IMR-90 (cell line): ENCODE results near the gene DRAXIN. TPM values are rescaled to one million over a fixed set of nuclear protein-coding genes. Genes with fewer than 3 reads are reported as not detected.

ENCODE experiments used
- ATAC-seq: fragments of 200-7000 bp; cut with Tn5 transposase; 2 replicates; pipeline ENCODE4 v1.9.1; 2020; ENCODE audit warnings: low read depth, mild to moderate bottlenecking, moderate library complexity
- BruUV-seq: library from RNA; stranded (reverse); fragments of 400-500 nt; replicated peaks from 2 replicates; lab custom pipeline; 2021; lab: Mats Ljungman, UMichigan
- CTCF ChIA-PET: fragments of 300-600 bp; formaldehyde crosslinking; extraction: SDS; loops from one replicate; lab custom pipeline; 2021; ENCODE audit warnings: antibody characterized with exemption; lab: Yijun Ruan, JAX
- POLR2A ChIA-PET: fragments of 300-600 bp; sonication (Branson Sonifier 250); formaldehyde crosslinking; loops from one replicate; lab custom pipeline; 2022; ENCODE audit warnings: antibody characterized with exemption; ENCODE audit not compliant: unreplicated experiment; lab: Charles Lee
- DNase-seq: peaks from one replicate; pipeline ENCODE4 v3.0.0; 2013
- H2AFZ ChIP-seq: replicated peaks from 2 replicates; pipeline ENCODE3; 2013; ENCODE audit warnings: low read length, mild to moderate bottlenecking; ENCODE audit not compliant: poor library complexity
- H2AK5ac ChIP-seq: 2 replicates; pipeline ENCODE4 v1.6.1; 2013; ENCODE audit warnings: low read depth, low read length, inconsistent platforms
- H2AK9ac ChIP-seq: replicated peaks from 2 replicates; pipeline ENCODE3; 2013; ENCODE audit warnings: mild to moderate bottlenecking, low read depth, low read length, moderate library complexity; ENCODE audit not compliant: poor library complexity
- H2BK120ac ChIP-seq: 2 replicates; pipeline ENCODE4 v1.6.1; 2013; ENCODE audit warnings: low read depth, low read length, inconsistent platforms
- H2BK15ac ChIP-seq: 3 replicates; pipeline ENCODE4 v1.6.1; 2013; ENCODE audit warnings: low read depth, low read length, inconsistent platforms
- H2BK20ac ChIP-seq: 2 replicates; pipeline ENCODE4 v1.6.1; 2013; ENCODE audit warnings: low read depth, mild to moderate bottlenecking, inconsistent platforms, low read length, moderate library complexity
- H2BK5ac ChIP-seq: 2 replicates; pipeline ENCODE4 v1.6.1; 2013; ENCODE audit warnings: mild to moderate bottlenecking, low read depth, low read length, inconsistent platforms; ENCODE audit not compliant: poor library complexity, severe bottlenecking
- H3K14ac ChIP-seq: replicated peaks from 2 replicates; pipeline ENCODE4 v1.6.1; 2013; ENCODE audit warnings: low read depth, low read length, inconsistent platforms
- H3K18ac ChIP-seq: 2 replicates; pipeline ENCODE4 v1.6.1; 2013; ENCODE audit warnings: low read depth, low read length, control low read depth
- H3K23ac ChIP-seq: 2 replicates; pipeline ENCODE4 v1.6.1; 2013; ENCODE audit warnings: low read depth, low read length, inconsistent platforms
- H3K27ac ChIP-seq: 2 replicates; pipeline ENCODE4 v1.5.1; 2013; ENCODE audit warnings: mild to moderate bottlenecking, control low read depth, low read length; ENCODE audit not compliant: insufficient read depth
- H3K27me3 ChIP-seq: 2 replicates; pipeline ENCODE4 v1.6.1; 2013; ENCODE audit warnings: low read length; ENCODE audit not compliant: control insufficient read depth, insufficient read depth
- H3K36me3 ChIP-seq: 2 replicates; pipeline ENCODE4 v1.6.1; 2013; ENCODE audit warnings: low read length, mixed read lengths; ENCODE audit not compliant: control insufficient read depth, insufficient read depth
- H3K4ac ChIP-seq: 2 replicates; pipeline ENCODE4 v1.6.1; 2013; ENCODE audit warnings: low read depth, low read length, inconsistent platforms
- H3K4me1 ChIP-seq: 2 replicates; pipeline ENCODE4 v1.6.1; 2013; ENCODE audit warnings: low read length, mixed read lengths; ENCODE audit not compliant: control insufficient read depth, insufficient read depth
- H3K4me2 ChIP-seq: 2 replicates; pipeline ENCODE4 v1.6.1; 2013; ENCODE audit warnings: low read depth, mild to moderate bottlenecking, control low read depth, low read length, moderate library complexity
- H3K4me3 ChIP-seq: 2 replicates; pipeline ENCODE4 v1.5.1; 2013; ENCODE audit warnings: low read depth, mild to moderate bottlenecking, control low read depth, low read length, moderate library complexity; ENCODE audit not compliant: insufficient read depth
- H3K56ac ChIP-seq: 2 replicates; pipeline ENCODE4 v1.6.1; 2013; ENCODE audit warnings: low read length, inconsistent platforms; ENCODE audit not compliant: insufficient read depth; ENCODE audit errors: extremely low read depth
- H3K79me1 ChIP-seq, 2 experiments: 2 replicates each; pipeline ENCODE4 v1.6.1; 2013; ENCODE audit warnings: low read length in 2 of 2, inconsistent platforms in 1 of 2, low read depth in 1 of 2
- H3K9ac ChIP-seq: 2 replicates; pipeline ENCODE4 v1.6.1; 2013; ENCODE audit warnings: low read depth, low read length, control low read depth
- H3K9me1 ChIP-seq: 2 replicates; pipeline ENCODE4 v1.6.1; 2013; ENCODE audit warnings: low read length, inconsistent platforms; ENCODE audit not compliant: insufficient read depth
- H3K9me3 ChIP-seq: 2 replicates; pipeline ENCODE4 v1.6.1; 2013; ENCODE audit warnings: low read length; ENCODE audit not compliant: control insufficient read depth, insufficient read depth
- H4K20me1 ChIP-seq: 2 replicates; pipeline ENCODE4 v1.6.1; 2013; ENCODE audit warnings: low read length, inconsistent platforms; ENCODE audit not compliant: insufficient read depth
- H4K5ac ChIP-seq: 2 replicates; pipeline ENCODE4 v1.6.1; 2013; ENCODE audit warnings: mild to moderate bottlenecking, low read depth, low read length, control low read depth
- H4K8ac ChIP-seq, 2 experiments: 2 replicates each; pipeline ENCODE4 v1.6.1; 2013; ENCODE audit warnings: low read depth in 2 of 2, low read length in 2 of 2, control low read depth in 1 of 2, inconsistent platforms in 1 of 2
- H4K91ac ChIP-seq: 2 replicates; pipeline ENCODE4 v1.6.1; 2013; ENCODE audit warnings: low read depth, low read length, inconsistent platforms; ENCODE audit not compliant: insufficient read depth
- BHLHE40 ChIP-seq: fragments of 150-350 bp; IDR thresholded peaks from 2 replicates; pipeline ENCODE4 v1.6.1; 2016; ENCODE audit warnings: mild to moderate bottlenecking, low read depth, low read length
- CEBPB ChIP-seq: IDR thresholded peaks from 2 replicates; pipeline ENCODE4 v1.6.1; 2012; ENCODE audit warnings: low read depth, low read length, improper control_type of control experiment
- CHD1 ChIP-seq: IDR thresholded peaks from 2 replicates; pipeline ENCODE4 v1.6.1; 2012; ENCODE audit warnings: low read depth, low read length, improper control_type of control experiment
- FOS ChIP-seq: fragments of 150-350 bp; IDR thresholded peaks from 2 replicates; pipeline ENCODE4 v1.6.1; 2016; ENCODE audit warnings: low read depth, low read length
- MAFK ChIP-seq: IDR thresholded peaks from 2 replicates; pipeline ENCODE4 v1.6.1; 2012; ENCODE audit warnings: low read depth, low read length, improper control_type of control experiment
- MAZ ChIP-seq: IDR thresholded peaks from 2 replicates; pipeline ENCODE4 v1.6.1; 2012; ENCODE audit warnings: low read depth, mild to moderate bottlenecking, low read length, improper control_type of control experiment, moderate library complexity, borderline replicate concordance
- NFE2L2 ChIP-seq: fragments of 150-350 bp; IDR thresholded peaks from 2 replicates; pipeline ENCODE4 v1.6.1; 2016; ENCODE audit warnings: low read depth, mild to moderate bottlenecking, low read length
- POLR2A ChIP-seq: IDR thresholded peaks from 2 replicates; pipeline ENCODE4 v1.6.1; 2012; ENCODE audit warnings: mild to moderate bottlenecking, low read depth, low read length
- RFX5 ChIP-seq: IDR thresholded peaks from 2 replicates; pipeline ENCODE4 v1.8.0; 2012; ENCODE audit warnings: low read depth, mild to moderate bottlenecking, low read length, moderate library complexity
- SMC3 ChIP-seq: fragments of 150-350 bp; IDR thresholded peaks from 2 replicates; pipeline ENCODE4 v1.6.1; 2016; ENCODE audit warnings: low read depth, mild to moderate bottlenecking, antibody characterized with exemption, low read length, moderate library complexity
- WGBS, 2 experiments: methylation state at CpG; one replicate each; pipeline versions ENCODE4 v1.1.5 to v1.1.7; 2013; ENCODE audit warnings: missing lambda C conversion rate in 2 of 2; ENCODE audit not compliant: insufficient read length in 1 of 2; ENCODE audit errors: extremely low coverage in 2 of 2; 5-methylcytosine and 5-hydroxymethylcytosine counted together
- dilution Hi-C: fragments of 300-500 bp; cut with HindIII; formaldehyde crosslinking; loops from one replicate; pipeline ENCODE4 v1.14.3; 2018; ENCODE audit warnings: low sequenced_read_pairs; ENCODE audit not compliant: unreplicated experiment
- in situ Hi-C: fragments of 300-500 bp; cut with MboI; formaldehyde crosslinking; loops from 3 replicates; pipeline ENCODE4 v1.14.3; 2019; ENCODE audit warnings: low sequenced_read_pairs, inconsistent platforms, mixed read lengths
- intact Hi-C: fragments of 100-400 bp; cut with micrococcal nuclease; formaldehyde crosslinking; loops from 2 replicates; pipeline ENCODE4 v1.10.0; 2022
- polyA plus RNA-seq, 3 experiments: library from polyadenylated mRNA; depleted of rRNA; stranded (reverse); fragments of >200 nt; gene quantifications; 2 replicates each; pipeline ENCODE4 v1.2.3, GENCODE V29; 2012; ENCODE audit warnings: low replicate concordance in 1 of 3
- total RNA-seq: library from RNA; depleted of rRNA; stranded (reverse); fragments of >200 nt; gene quantifications from 2 replicates; pipeline ENCODE4 v1.2.3, GENCODE V29; 2012
- TF ChIP-seq, protein P1 (sequence below): fragments of 150-350 bp; IDR thresholded peaks from 2 replicates; pipeline ENCODE4 v1.6.1; 2017; ENCODE audit warnings: mild to moderate bottlenecking, antibody characterized with exemption, low read length, low read depth
- TF ChIP-seq, protein P2 (sequence below): fragments of 150-350 bp; IDR thresholded peaks from 2 replicates; pipeline ENCODE4 v1.6.1; 2016; ENCODE audit warnings: low read depth, mild to moderate bottlenecking, low read length, moderate library complexity, borderline replicate concordance

The DRAXIN gene
- total and polyA plus RNA-seq, 2 of the 4 experiments (the other 2 are of a cell fraction): under 0.01 to 0.02 TPM

DNA sequence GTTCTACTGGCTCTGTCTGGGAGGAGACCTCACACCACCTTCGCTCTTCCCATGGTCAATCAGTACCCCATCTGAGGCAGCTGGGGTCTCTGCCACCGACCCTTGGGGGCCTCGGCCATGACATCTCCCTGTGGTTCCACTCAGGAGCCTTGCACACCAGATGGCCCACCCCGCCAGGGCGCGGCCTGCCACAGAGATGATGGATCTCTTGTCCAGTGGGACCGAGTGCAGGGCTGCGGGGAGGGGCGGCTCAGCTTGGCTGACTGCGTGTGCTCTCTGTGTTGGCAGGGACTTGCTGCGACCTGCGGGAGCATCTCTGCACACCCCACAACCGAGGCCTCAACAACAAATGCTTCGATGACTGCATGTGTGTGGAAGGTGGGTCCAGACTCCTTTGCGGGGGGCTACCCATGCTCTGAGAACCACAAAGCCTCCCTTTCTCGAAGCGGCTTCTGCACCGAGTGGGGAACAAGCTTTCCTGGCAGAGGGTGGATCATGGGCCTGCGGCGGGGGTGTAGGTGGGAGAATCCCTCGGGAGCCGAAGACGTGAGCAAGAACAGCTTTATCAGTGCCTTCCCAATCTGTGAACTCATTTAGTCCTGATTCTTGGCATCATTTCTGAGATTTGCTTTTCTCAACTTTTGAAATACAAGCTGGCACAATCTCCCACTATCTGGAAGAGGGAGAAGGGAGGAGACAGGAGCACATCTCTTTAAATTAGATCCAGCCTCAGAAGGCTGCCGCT is 23.5 kb downstream of the DRAXIN start:
- Histone ChIP-seq H3K23ac (no peak overlapping the region), H3K18ac (no peak overlapping the region), H4K8ac (no peak overlapping the region), H3K36me3 (no peaks in the 10 kb centered on the region), H4K91ac (no peak overlapping the region), H2BK15ac (no peak overlapping the region), H3K56ac (no peak overlapping the region), H3K79me1 (no peaks in the 10 kb centered on the region), H4K5ac (no peak overlapping the region), H2AFZ (no peak overlapping the region), H3K9me1 (no peaks in the 10 kb centered on the region), H2AK9ac (no peak overlapping the region), H2AK5ac (no peak overlapping the region), H3K14ac (no peak overlapping the region), H3K9ac (no peak overlapping the region), H3K4me3 (no peak overlapping the region), H2BK120ac (no peak overlapping the region), H3K4ac (no peak overlapping the region), H3K27ac (no peak overlapping the region), H3K27me3 (peaks cover 18% of the 10 kb centered on the region), H3K4me2 (no peak overlapping the region), H3K9me3 (no peaks in the 10 kb centered on the region), H3K4me1 (no peaks in the 10 kb centered on the region), H2BK20ac (no peak overlapping the region), H4K20me1 (no peaks in the 10 kb centered on the region), H2BK5ac (no peak overlapping the region)
- DNase-seq: no peak
- CTCF ChIA-PET: interaction anchor here (0.6 kb wide), 1 partner anchor 69 kb away, joined by 3 read pairs; no protein-coding TSS in a partner anchor
- POLR2A ChIA-PET: no interaction called here
- no TSS peak for BruUV-seq
- dilution Hi-C loops (no loop called here), intact Hi-C loops (loop anchor here (5.0 kb wide), 1 partner anchor 678 kb away; no protein-coding TSS in a partner anchor), in situ Hi-C loops (loop anchor here (5.0 kb wide), 1 partner anchor 58 kb away; no protein-coding TSS in a partner anchor)
- no peak for TF ChIP-seq CEBPB
- TF ChIP-seq, protein P1, sequence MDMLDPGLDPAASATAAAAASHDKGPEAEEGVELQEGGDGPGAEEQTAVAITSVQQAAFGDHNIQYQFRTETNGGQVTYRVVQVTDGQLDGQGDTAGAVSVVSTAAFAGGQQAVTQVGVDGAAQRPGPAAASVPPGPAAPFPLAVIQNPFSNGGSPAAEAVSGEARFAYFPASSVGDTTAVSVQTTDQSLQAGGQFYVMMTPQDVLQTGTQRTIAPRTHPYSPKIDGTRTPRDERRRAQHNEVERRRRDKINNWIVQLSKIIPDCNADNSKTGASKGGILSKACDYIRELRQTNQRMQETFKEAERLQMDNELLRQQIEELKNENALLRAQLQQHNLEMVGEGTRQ: no peak
- TF ChIP-seq MAFK: no peak
- TF ChIP-seq BHLHE40: no peak
- TF ChIP-seq FOS: no peak
- TF ChIP-seq, protein P2, sequence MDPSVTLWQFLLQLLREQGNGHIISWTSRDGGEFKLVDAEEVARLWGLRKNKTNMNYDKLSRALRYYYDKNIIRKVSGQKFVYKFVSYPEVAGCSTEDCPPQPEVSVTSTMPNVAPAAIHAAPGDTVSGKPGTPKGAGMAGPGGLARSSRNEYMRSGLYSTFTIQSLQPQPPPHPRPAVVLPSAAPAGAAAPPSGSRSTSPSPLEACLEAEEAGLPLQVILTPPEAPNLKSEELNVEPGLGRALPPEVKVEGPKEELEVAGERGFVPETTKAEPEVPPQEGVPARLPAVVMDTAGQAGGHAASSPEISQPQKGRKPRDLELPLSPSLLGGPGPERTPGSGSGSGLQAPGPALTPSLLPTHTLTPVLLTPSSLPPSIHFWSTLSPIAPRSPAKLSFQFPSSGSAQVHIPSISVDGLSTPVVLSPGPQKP: no peak
- no peak for TF ChIP-seq MAZ
- TF ChIP-seq RFX5: no peak
- no peak for TF ChIP-seq CHD1
- no peak for TF ChIP-seq NFE2L2
- TF ChIP-seq POLR2A: no peak
- TF ChIP-seq SMC3: no peak
- ATAC-seq: no peak
- WGBS, 2 experiments: 65% methylated on average over 5 of the region's 24 CpGs; no CpG with 5 or more reads in 1 of the 2 experiments
